Endothelial cell of umbilical vein (primary cell): ENCODE results near the gene FADS2.

Experiments used
- CTCF ChIP-seq, 2 donors: IDR thresholded peaks; 1 replicate in 1 of 2; 2 replicates in 1 of 2; pipeline ENCODE4 v1.5.1; 2011; ENCODE audit warnings: low read length in 2 of 2, mild to moderate bottlenecking in 2 of 2, moderate library complexity in 2 of 2, control low read depth in 1 of 2, inconsistent platforms in 1 of 2, low read depth in 1 of 2; ENCODE audit not compliant: insufficient read depth in 1 of 2; ENCODE audit errors: extremely low read depth in 1 of 2
- POLR2A ChIP-seq: IDR thresholded peaks from 2 replicates; pipeline ENCODE4 v1.6.1; 2012; ENCODE audit warnings: low read depth, mild to moderate bottlenecking, control low read depth, low read length

GRCh38 chr11:61832207-61832606, 4.1 kb downstream of the FADS2 start:
- TF ChIP-seq POLR2A (no peak), CTCF (IDR thresholded peaks at IDR 0.05; ENCODE audit: extremely low read depth in 1 of 2, insufficient read depth in 1 of 2, low read depth in 1 of 2, low read length in 2 of 2) (no peak)
